GM12878 (cell line): ENCODE measurements around the gene ABHD11. TPM values are rescaled to one million over a fixed set of nuclear protein-coding genes. Genes with fewer than 3 reads are reported as not detected.
A peak's percentile ranks its signal among the peaks of the same experiment; 100 is the strongest.

Experiments
- ASH2L ChIP-seq: fragments of 300-600, 200-600 bp; sonication (generic); IDR thresholded peaks from 2 replicates; pipeline ENCODE4 v1.6.1; 2017; ENCODE audit warnings: low read depth, mild to moderate bottlenecking, borderline replicate concordance
- BACH1 ChIP-seq: fragments of 450-650 bp; IDR thresholded peaks from 2 replicates; pipeline ENCODE4 v1.6.1; 2017; ENCODE audit warnings: mild to moderate bottlenecking, borderline replicate concordance
- BHLHE40 ChIP-seq, 2 experiments: fragments of 450-650 bp in 1 of 2; IDR thresholded peaks; 2 replicates each; pipeline ENCODE4 v1.6.1; 2011 to 2017; ENCODE audit warnings: low read depth in 2 of 2, borderline replicate concordance in 1 of 2, improper control_type of control experiment in 1 of 2, low read length in 1 of 2, mild to moderate bottlenecking in 1 of 2
- CBX3 ChIP-seq: fragments of 200-600 bp; sonication (generic); IDR thresholded peaks from 2 replicates; pipeline ENCODE4 v1.6.1; 2016; ENCODE audit warnings: low read depth, borderline replicate concordance
- CEBPB ChIP-seq, 2 experiments: fragments of 150-350 bp in 1 of 2; IDR thresholded peaks; 2 replicates each; pipeline ENCODE4 v1.6.1; 2012 to 2014; ENCODE audit warnings: low read depth in 2 of 2, low read length in 2 of 2, borderline replicate concordance in 1 of 2, inconsistent platforms in 1 of 2
- CREB1 ChIP-seq: IDR thresholded peaks from 2 replicates; pipeline ENCODE4 v1.6.1; 2012; ENCODE audit warnings: low read depth, mild to moderate bottlenecking, inconsistent platforms
- EZH2 ChIP-seq: IDR thresholded peaks from 2 replicates; pipeline ENCODE4 v1.6.1; 2012; ENCODE audit warnings: low read depth, mild to moderate bottlenecking, control low read depth, inconsistent platforms, low read length, borderline replicate concordance; ENCODE audit not compliant: control insufficient read depth
- IKZF1 ChIP-seq: fragments of 450-650 bp; conservative IDR thresholded peaks from 2 replicates; pipeline ENCODE4 v1.6.1; 2017; ENCODE audit warnings: antibody characterized with exemption, mild to moderate bottlenecking
- IKZF2 ChIP-seq, 2 experiments: fragments of 450-650 bp; IDR thresholded peaks; 2 replicates each; pipeline ENCODE4 v1.6.1; 2017; ENCODE audit warnings: mild to moderate bottlenecking in 2 of 2, moderate library complexity in 2 of 2
- MEF2A ChIP-seq: IDR thresholded peaks from 2 replicates; pipeline ENCODE4 v1.6.1; 2011; ENCODE audit warnings: low read depth, mild to moderate bottlenecking, low read length, moderate library complexity; ENCODE audit not compliant: insufficient read depth
- MTA2 ChIP-seq: fragments of 450-650 bp; IDR thresholded peaks from 2 replicates; pipeline ENCODE4 v1.6.1; 2016; ENCODE audit warnings: low read depth, mild to moderate bottlenecking, moderate library complexity
- MTA3 ChIP-seq: IDR thresholded peaks from 2 replicates; pipeline ENCODE4 v1.6.1; 2012; ENCODE audit warnings: low read length, inconsistent platforms, borderline replicate concordance
- MXI1 ChIP-seq: fragments of 150-350 bp; IDR thresholded peaks from 2 replicates; pipeline ENCODE4 v1.6.1; 2011; ENCODE audit warnings: low read depth, mild to moderate bottlenecking, inconsistent platforms, low read length, improper control_type of control experiment
- NBN ChIP-seq: fragments of 450-650 bp; IDR thresholded peaks from 2 replicates; pipeline ENCODE4 v1.6.1; 2016
- NFYA ChIP-seq: IDR thresholded peaks from 2 replicates; pipeline ENCODE4 v1.6.1; 2011; ENCODE audit warnings: low read depth, mild to moderate bottlenecking, low read length, improper control_type of control experiment, borderline replicate concordance
- RUNX3 ChIP-seq: IDR thresholded peaks from 2 replicates; pipeline ENCODE4 v1.6.1; 2012; ENCODE audit warnings: low read length, inconsistent platforms
- SRF ChIP-seq, 2 experiments: IDR thresholded peaks; 2 replicates each; pipeline ENCODE4 v1.6.1; 2011; ENCODE audit warnings: low read depth in 2 of 2, low read length in 2 of 2, mild to moderate bottlenecking in 1 of 2, moderate library complexity in 1 of 2
- YY1 ChIP-seq: IDR thresholded peaks from 2 replicates; pipeline ENCODE4 v1.6.1; 2011; ENCODE audit warnings: low read depth, mild to moderate bottlenecking, low read length
- ZNF217 ChIP-seq: fragments of 450-650 bp; IDR thresholded peaks from 2 replicates; pipeline ENCODE4 v1.6.1; 2017; ENCODE audit warnings: antibody characterized with exemption, mild to moderate bottlenecking
- ZSCAN29 ChIP-seq: fragments of 450-650 bp; IDR thresholded peaks from 2 replicates; pipeline ENCODE4 v1.6.1; 2017; ENCODE audit warnings: mild to moderate bottlenecking, moderate library complexity
- polyA plus RNA-seq, 11 experiments: library from polyadenylated mRNA; depleted of rRNA in 4 of 11; unstranded in 6 of 11; stranded (reverse) in 5 of 11; fragments of >200 nt; fragmentation: Nextera tagmentation in 4 of 11; fragmentation: Illumina TruSeq in 1 of 11; extraction: Ambion mirVana in 4 of 11; extraction: Trizol in 1 of 11; gene quantifications; 1 replicate in 1 of 11; 2 replicates in 10 of 11; pipeline versions ENCODE4 v1.2.1 to v1.2.3, GENCODE V29; 2011 to 2016; ENCODE audit warnings: inconsistent platforms in 2 of 11, missing spikeins in 2 of 11, low read depth in 1 of 11
- total RNA-seq, 4 experiments: library from RNA; depleted of rRNA in 3 of 4; stranded (reverse); fragments of >200 nt in 3 of 4; fragmentation: Illumina TruSeq in 1 of 4; extraction: Trizol in 1 of 4; gene quantifications; 2 replicates each; pipeline versions ENCODE4 v1.2.1 to v1.2.3, GENCODE V29; 2013 to 2021
- TF ChIP-seq, protein P1 (sequence below): fragments of 450-650 bp; IDR thresholded peaks from 2 replicates; pipeline ENCODE4 v1.6.1; 2016; ENCODE audit warnings: mild to moderate bottlenecking
- TF ChIP-seq, protein P2 (sequence below): IDR thresholded peaks from 2 replicates; pipeline ENCODE4 v1.6.1; 2012; ENCODE audit warnings: mild to moderate bottlenecking, low read depth, low read length
- TF ChIP-seq, protein P3 (sequence below): fragments of 450-650 bp; IDR thresholded peaks from 2 replicates; pipeline ENCODE4 v1.6.1; 2017; ENCODE audit warnings: mild to moderate bottlenecking, low read depth, inconsistent platforms; ENCODE audit not compliant: poor library complexity, severe bottlenecking

Gene ABHD11
- total and polyA plus RNA-seq, 10 of the 15 experiments (the other 5 are each of a cell fraction or from before 2014, with no cell fraction given), result 2.8 to 24.8 (median 10.1) TPM

DNA sequence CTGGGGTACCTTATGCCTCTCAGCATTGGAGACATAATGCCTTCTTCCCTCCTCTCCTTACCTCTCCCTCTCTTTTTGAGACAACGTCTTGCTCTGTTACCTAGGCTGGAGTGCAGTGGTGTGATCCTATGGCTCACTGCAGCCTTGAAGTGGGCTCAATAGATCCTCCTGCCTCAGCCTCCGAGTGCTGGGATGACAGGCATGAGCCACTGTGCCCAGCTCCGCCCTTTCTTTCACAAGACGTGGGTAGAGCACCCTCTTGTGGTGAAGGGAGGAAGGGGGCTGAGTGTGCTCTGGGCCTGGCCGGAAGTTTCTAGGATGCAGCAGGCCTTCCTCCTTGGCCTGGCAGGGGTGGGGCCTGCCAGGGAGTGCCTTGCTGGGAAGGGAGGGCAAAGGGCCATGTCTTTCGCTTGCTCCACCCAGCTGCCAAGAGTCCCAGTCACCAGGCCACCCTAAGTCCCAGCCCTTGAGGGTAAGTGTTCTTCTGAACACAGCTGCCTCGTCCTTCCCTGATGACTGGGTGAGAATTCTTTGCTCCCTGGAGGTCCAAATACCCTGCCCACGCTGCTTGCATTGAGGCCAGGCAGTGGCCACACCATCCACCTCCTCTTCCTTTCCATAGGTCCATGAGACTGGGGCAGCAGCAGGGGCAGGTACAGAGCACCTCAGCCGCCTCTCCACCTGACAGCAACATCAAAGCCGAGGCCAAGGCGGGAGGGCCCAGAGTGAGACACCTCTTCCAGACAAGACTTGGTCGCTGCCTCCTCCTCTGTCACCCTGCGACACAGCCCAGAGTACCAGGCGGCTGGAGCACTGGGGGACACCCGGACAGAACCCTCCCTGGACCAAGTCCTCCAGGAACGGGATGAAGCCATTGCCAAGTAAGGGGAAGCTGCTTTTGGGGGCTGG lies 3.7 kb downstream of the ABHD11 start (continued):
- no peak for TF ChIP-seq EZH2
- TF ChIP-seq BHLHE40 (IDR thresholded peaks at IDR 0.05; ENCODE audit: borderline replicate concordance in 1 of 2, low read depth in 2 of 2, low read length in 1 of 2), result peak in 1 of 2 experiments; percentile 48; a peak in 1 of 4 replicates
- no peak for TF ChIP-seq SRF (IDR thresholded peaks at IDR 0.05; ENCODE audit: low read depth in 2 of 2, low read length in 2 of 2)
- TF ChIP-seq CEBPB (IDR thresholded peaks at IDR 0.05; ENCODE audit: borderline replicate concordance in 1 of 2, low read depth in 2 of 2, low read length in 2 of 2), result no peak
- TF ChIP-seq CREB1, result no peak; the same call in 1 of the 2 replicates
- TF ChIP-seq ZSCAN29, result no peak
- no peak for TF ChIP-seq MXI1
- no peak for TF ChIP-seq BACH1
- TF ChIP-seq ASH2L, result no peak
- TF ChIP-seq, protein P1, sequence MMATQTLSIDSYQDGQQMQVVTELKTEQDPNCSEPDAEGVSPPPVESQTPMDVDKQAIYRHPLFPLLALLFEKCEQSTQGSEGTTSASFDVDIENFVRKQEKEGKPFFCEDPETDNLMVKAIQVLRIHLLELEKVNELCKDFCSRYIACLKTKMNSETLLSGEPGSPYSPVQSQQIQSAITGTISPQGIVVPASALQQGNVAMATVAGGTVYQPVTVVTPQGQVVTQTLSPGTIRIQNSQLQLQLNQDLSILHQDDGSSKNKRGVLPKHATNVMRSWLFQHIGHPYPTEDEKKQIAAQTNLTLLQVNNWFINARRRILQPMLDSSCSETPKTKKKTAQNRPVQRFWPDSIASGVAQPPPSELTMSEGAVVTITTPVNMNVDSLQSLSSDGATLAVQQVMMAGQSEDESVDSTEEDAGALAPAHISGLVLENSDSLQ, result peak; percentile 91
- no peak for TF ChIP-seq IKZF2 (IDR thresholded peaks at IDR 0.05)
- no peak for TF ChIP-seq RUNX3
- TF ChIP-seq, protein P2, sequence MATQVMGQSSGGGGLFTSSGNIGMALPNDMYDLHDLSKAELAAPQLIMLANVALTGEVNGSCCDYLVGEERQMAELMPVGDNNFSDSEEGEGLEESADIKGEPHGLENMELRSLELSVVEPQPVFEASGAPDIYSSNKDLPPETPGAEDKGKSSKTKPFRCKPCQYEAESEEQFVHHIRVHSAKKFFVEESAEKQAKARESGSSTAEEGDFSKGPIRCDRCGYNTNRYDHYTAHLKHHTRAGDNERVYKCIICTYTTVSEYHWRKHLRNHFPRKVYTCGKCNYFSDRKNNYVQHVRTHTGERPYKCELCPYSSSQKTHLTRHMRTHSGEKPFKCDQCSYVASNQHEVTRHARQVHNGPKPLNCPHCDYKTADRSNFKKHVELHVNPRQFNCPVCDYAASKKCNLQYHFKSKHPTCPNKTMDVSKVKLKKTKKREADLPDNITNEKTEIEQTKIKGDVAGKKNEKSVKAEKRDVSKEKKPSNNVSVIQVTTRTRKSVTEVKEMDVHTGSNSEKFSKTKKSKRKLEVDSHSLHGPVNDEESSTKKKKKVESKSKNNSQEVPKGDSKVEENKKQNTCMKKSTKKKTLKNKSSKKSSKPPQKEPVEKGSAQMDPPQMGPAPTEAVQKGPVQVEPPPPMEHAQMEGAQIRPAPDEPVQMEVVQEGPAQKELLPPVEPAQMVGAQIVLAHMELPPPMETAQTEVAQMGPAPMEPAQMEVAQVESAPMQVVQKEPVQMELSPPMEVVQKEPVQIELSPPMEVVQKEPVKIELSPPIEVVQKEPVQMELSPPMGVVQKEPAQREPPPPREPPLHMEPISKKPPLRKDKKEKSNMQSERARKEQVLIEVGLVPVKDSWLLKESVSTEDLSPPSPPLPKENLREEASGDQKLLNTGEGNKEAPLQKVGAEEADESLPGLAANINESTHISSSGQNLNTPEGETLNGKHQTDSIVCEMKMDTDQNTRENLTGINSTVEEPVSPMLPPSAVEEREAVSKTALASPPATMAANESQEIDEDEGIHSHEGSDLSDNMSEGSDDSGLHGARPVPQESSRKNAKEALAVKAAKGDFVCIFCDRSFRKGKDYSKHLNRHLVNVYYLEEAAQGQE, result no peak
- TF ChIP-seq YY1, result peak; percentile 58; the same call in 1 of the 2 replicates
- TF ChIP-seq CBX3, result no peak
- no peak for TF ChIP-seq MTA2
- no peak for TF ChIP-seq MTA3
- no peak for TF ChIP-seq ZNF217
- 0 out of 2 replicates have a peak, but pooled peaks have one; percentile 25 for TF ChIP-seq IKZF1
- TF ChIP-seq NFYA, result no peak
- TF ChIP-seq, protein P3, sequence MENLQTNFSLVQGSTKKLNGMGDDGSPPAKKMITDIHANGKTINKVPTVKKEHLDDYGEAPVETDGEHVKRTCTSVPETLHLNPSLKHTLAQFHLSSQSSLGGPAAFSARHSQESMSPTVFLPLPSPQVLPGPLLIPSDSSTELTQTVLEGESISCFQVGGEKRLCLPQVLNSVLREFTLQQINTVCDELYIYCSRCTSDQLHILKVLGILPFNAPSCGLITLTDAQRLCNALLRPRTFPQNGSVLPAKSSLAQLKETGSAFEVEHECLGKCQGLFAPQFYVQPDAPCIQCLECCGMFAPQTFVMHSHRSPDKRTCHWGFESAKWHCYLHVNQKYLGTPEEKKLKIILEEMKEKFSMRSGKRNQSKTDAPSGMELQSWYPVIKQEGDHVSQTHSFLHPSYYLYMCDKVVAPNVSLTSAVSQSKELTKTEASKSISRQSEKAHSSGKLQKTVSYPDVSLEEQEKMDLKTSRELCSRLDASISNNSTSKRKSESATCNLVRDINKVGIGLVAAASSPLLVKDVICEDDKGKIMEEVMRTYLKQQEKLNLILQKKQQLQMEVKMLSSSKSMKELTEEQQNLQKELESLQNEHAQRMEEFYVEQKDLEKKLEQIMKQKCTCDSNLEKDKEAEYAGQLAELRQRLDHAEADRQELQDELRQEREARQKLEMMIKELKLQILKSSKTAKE, result no peak
- 0 out of 2 replicates have a peak, but pooled peaks have one; percentile 24 for TF ChIP-seq NBN
- TF ChIP-seq MEF2A, result no peak
